ENCODE results near the gene ANXA1.

DNA sequence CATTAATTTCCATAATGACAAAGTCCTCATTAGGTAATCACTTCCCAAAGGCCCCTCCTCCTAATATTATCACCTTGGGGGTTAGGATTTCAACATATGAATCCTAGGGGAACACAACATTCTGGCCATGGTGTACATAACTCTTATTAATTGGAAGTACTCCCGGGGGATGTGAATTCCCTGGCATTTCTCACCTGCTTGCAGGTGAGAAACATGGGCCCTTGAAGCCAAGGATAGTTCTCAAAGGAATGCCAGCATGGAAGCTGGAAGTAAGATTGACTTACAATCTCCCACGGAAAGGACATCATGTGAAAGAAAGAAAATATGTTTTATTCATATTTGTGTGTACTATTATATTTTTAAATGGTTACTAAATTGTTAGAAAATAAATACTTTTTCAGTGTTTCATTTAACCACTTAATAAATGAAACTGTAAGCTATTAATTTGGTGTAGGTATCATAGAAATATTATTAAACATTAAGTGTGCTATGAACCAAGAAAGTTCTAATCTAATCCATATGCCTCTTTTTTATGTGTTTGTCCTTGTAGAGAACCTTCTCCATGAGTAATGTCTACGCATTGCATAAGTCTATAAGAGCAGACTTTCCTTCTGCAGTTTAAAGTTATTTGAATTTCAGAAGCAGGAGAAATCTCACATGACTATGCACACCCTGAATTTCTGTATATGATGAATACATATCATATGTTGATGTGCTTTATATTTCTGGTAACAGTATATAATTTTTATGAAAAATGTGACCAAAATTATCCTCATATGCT is 59.4 kb downstream of the ANXA1 start:
- TF ChIP-seq, protein P1, sequence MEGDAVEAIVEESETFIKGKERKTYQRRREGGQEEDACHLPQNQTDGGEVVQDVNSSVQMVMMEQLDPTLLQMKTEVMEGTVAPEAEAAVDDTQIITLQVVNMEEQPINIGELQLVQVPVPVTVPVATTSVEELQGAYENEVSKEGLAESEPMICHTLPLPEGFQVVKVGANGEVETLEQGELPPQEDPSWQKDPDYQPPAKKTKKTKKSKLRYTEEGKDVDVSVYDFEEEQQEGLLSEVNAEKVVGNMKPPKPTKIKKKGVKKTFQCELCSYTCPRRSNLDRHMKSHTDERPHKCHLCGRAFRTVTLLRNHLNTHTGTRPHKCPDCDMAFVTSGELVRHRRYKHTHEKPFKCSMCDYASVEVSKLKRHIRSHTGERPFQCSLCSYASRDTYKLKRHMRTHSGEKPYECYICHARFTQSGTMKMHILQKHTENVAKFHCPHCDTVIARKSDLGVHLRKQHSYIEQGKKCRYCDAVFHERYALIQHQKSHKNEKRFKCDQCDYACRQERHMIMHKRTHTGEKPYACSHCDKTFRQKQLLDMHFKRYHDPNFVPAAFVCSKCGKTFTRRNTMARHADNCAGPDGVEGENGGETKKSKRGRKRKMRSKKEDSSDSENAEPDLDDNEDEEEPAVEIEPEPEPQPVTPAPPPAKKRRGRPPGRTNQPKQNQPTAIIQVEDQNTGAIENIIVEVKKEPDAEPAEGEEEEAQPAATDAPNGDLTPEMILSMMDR (IDR thresholded peaks at IDR 0.05 in 8 of 11, conservative IDR thresholded peaks at IDR 0.05 in 3 of 11), result no peak
- no peak for TF ChIP-seq POLR2A (IDR thresholded peaks at IDR 0.05)
